Fibroblast of peridontal ligament (primary cell): ENCODE results near the gene SPANXA2.
"Not testable (repeated sequence)": the region's sequence is repeated elsewhere in the genome, so short reads cannot be mapped to it uniquely, and the experiment has no call there.

Experiments
- DNase-seq: peaks from one replicate; pipeline ENCODE4 v3.0.0-alpha.2; 2010; ENCODE audit errors: extremely low read depth

SPANXA2 gene, protein sequence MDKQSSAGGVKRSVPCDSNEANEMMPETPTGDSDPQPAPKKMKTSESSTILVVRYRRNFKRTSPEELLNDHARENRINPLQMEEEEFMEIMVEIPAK

GRCh38 chrX:141589408-141589807 is at the start of gene SPANXA2:
Gene SPANXA2, plus strand, starts transcription at chrX:141589708. Its CDS starts 60 bp downstream, at chrX:141589768.
- not testable (repeated sequence) for DNase-seq

- not testable (repeated sequence) for DNase-seq
These were observed 47.0 kb upstream of the SPANXA2 start for GRCh38 chrX:141542551-141542950.

- DNase-seq = not testable (repeated sequence)
These were observed 4.9 kb upstream of the SPANXA2 start, which contains the start of gene SPANXA1 for GRCh38 chrX:141584638-141585037. Gene SPANXA1, minus strand, starts transcription at chrX:141584738. Its CDS starts 60 bp downstream, at chrX:141584678.

GRCh38 chrX:141609111-141609510 is 19.6 kb downstream of the SPANXA2 start:
- no peak for DNase-seq

DNA sequence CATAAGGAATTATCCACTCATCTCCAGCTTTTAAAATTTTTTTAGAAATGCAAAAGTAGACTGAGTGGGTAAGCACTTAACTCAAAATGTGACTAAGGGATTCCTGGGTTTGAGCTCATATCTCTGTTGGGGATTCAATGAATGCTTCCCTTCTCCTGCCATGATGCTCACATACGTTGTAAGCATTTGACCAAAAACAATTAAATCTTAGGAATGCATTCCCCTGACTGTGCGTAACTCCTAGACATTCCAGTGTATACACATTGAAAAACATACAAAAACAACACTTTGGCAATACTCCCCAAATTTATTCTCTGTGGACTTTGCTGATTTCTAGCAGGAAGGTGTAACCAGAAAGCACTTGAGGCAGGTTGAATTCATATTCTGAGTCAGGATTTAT is 29.8 kb downstream of the SPANXA2 start:
- peak; percentile 69 for DNase-seq

GRCh38 chrX:141632124-141632523 is 42.6 kb downstream of the SPANXA2 start:
- no peak for DNase-seq

- DNase-seq = no peak
These were observed 49.0 kb downstream of the SPANXA2 start for GRCh38 chrX:141638550-141638949.
